Transverse colon (tissue), 4 donors: ENCODE data around the gene BCL11A. TPM values are rescaled to one million over a fixed set of nuclear protein-coding genes. Genes with fewer than 3 reads are reported as not detected.

Source experiments
- DNase-seq: peaks from one replicate; pipeline ENCODE4 v3.0.0-alpha.2; 2019
- H3K27ac ChIP-seq, 4 donors: fragments of 200-600 bp; sonication (generic); 2 replicates each; pipeline ENCODE4 v1.5.1; 2016 to 2018; ENCODE audit warnings: inconsistent platforms in 4 of 4
- H3K27me3 ChIP-seq: fragments of 200-600 bp; sonication (generic); 2 replicates; pipeline ENCODE4 v1.5.1; 2017; ENCODE audit warnings: inconsistent platforms
- H3K36me3 ChIP-seq, 4 donors: fragments of 200-600 bp; sonication (generic); 2 replicates each; pipeline ENCODE4 v1.5.1; 2017 to 2019; ENCODE audit warnings: inconsistent platforms in 4 of 4
- H3K4me1 ChIP-seq, 4 donors: fragments of 200-600 bp; sonication (generic); 2 replicates each; pipeline ENCODE4 v1.5.1; 2017 to 2020; ENCODE audit warnings: inconsistent platforms in 4 of 4
- H3K4me3 ChIP-seq, 4 donors: fragments of 200-600 bp; sonication (generic); 1 replicate in 1 of 4; 2 replicates in 3 of 4; pipeline versions ENCODE4 v1.5.1 to v1.6.1; 2017 to 2019; ENCODE audit warnings: inconsistent platforms in 4 of 4
- H3K9me3 ChIP-seq, 2 donors: fragments of 200-600 bp; sonication (generic); 2 replicates each; pipeline ENCODE4 v1.5.1; 2017 to 2019; ENCODE audit warnings: inconsistent platforms in 2 of 2
- CTCF ChIP-seq, 5 experiments: fragments of 200-600 bp in 3 of 5; fragments of 450-650 bp in 2 of 5; sonication (generic) in 3 of 5; IDR thresholded peaks; 1 replicate in 2 of 5; 2 replicates in 3 of 5; pipeline ENCODE4 v1.5.1; 2016 to 2017; ENCODE audit warnings: antibody characterized with exemption in 5 of 5, inconsistent platforms in 3 of 5, mild to moderate bottlenecking in 2 of 5, moderate library complexity in 1 of 5
- EP300 ChIP-seq: sonication (generic); formaldehyde crosslinking; IDR thresholded peaks from one replicate; pipeline ENCODE4 v1.6.1; 2017; ENCODE audit warnings: antibody characterized with exemption, low read depth
- POLR2A ChIP-seq: fragments of 450-650 bp; IDR thresholded peaks from one replicate; pipeline ENCODE4 v1.6.1; 2016; ENCODE audit warnings: antibody characterized with exemption, mild to moderate bottlenecking, moderate library complexity
- POLR2AphosphoS5 ChIP-seq, 3 donors: sonication (generic); formaldehyde crosslinking; IDR thresholded peaks; one replicate each; pipeline ENCODE4 v1.6.1; 2016; ENCODE audit warnings: antibody characterized with exemption in 3 of 3
- WGBS, 2 donors: methylation state at CpG; one replicate each; pipeline ENCODE4 v1.1.5; 2018; ENCODE audit warnings: low coverage in 1 of 2; 5-methylcytosine and 5-hydroxymethylcytosine counted together
- in situ Hi-C, 4 donors: fragments of 200-750 bp; cut with MboI; loops; one replicate each; pipeline versions ENCODE4 v1.15.0 to v1.15.1; 2017; ENCODE audit warnings: low sequenced_read_pairs in 3 of 4, low pct_ligation_motif_present in 1 of 4, low pct_unique_long_range_greater_than_20kb in 1 of 4
- intact Hi-C: fragments of 100-400 bp; cut with DNase I; formaldehyde crosslinking; loops from one replicate; pipeline ENCODE4 v1.15.1; 2023; ENCODE audit warnings: low total_unique reads
- total RNA-seq, 4 donors: library from RNA; depleted of rRNA; stranded (reverse); fragments of >200 nt; gene quantifications; one replicate each; pipeline ENCODE4 v1.1.0, GENCODE V29; 2016

The BCL11A gene
- total RNA-seq, 4 donors from 2014 or later = 11.3 to 38.1 (median 19.9) TPM

GRCh38 chr2:60488291-60488690 is 65.2 kb downstream of the BCL11A start:
- no peak for TF ChIP-seq EP300
- TF ChIP-seq POLR2AphosphoS5 (IDR thresholded peaks at IDR 0.05) = no peak
- TF ChIP-seq POLR2A = no peak
- TF ChIP-seq CTCF (IDR thresholded peaks at IDR 0.05) = no peak
- H3K36me3 ChIP-seq = no peaks in the 10 kb centered on the region
- H3K9me3 ChIP-seq = no peaks in the 10 kb centered on the region
- H3K27ac ChIP-seq = no peak overlapping the region
- H3K4me1 ChIP-seq = peaks cover 0 to 7% (median 3%) of the 10 kb centered on the region in 4 donors
- DNase-seq = no peak
- in situ Hi-C loops = no loop called here
- no peaks in the 10 kb centered on the region for H3K27me3 ChIP-seq
- WGBS, 2 donors = 76 to 90% methylated on average over 3 of the region's 3 CpGs
- intact Hi-C loops = no loop called here
- no peak overlapping the region for H3K4me3 ChIP-seq

DNA sequence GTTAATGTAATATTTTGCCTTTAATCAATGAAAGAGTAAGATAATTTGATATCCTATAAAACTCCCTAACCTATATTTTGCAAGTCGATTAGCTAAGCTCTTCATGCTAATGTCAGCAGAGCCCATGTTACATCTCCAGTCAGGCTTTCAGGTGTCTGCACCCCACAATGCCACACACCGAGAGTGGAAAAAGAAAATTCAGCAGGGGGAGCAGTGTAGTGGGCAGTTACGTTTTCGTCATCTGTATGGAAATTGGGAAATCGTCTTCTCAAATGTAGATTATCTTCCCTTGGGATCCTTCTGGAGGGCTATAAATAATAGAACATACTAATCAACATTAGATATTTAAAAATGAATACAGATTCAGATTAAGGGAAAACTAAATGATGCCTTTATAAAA is 66.3 kb downstream of the BCL11A start:
- peaks cover 0 to 17% (median 11%) of the 10 kb centered on the region in 4 donors for H3K4me1 ChIP-seq
- no peak overlapping the region for H3K4me3 ChIP-seq
- TF ChIP-seq CTCF (IDR thresholded peaks at IDR 0.05) (no peak), EP300 (no peak), POLR2A (no peak), POLR2AphosphoS5 (IDR thresholded peaks at IDR 0.05) (no peak)
- intact Hi-C loops = no loop called here
- 84% methylated on average over 5 of the region's 5 CpGs for WGBS, 2 donors
- H3K27ac ChIP-seq = no peak overlapping the region
- DNase-seq = no peak
- in situ Hi-C loops = no loop called here
- H3K9me3 ChIP-seq = no peaks in the 10 kb centered on the region
- H3K27me3 ChIP-seq = no peaks in the 10 kb centered on the region
- H3K36me3 ChIP-seq = no peaks in the 10 kb centered on the region

- Histone ChIP-seq H3K27ac (no peak overlapping the region), H3K27me3 (no peaks in the 10 kb centered on the region), H3K36me3 (no peaks in the 10 kb centered on the region), H3K4me3 (no peak overlapping the region), H3K4me1 (peaks cover 0 to 23% (median 16%) of the 10 kb centered on the region in 4 donors), H3K9me3 (no peaks in the 10 kb centered on the region)
- 85% methylated on average over 3 of the region's 3 CpGs; no CpG with 5 or more reads in 1 of the 2 donors for WGBS, 2 donors
- in situ Hi-C loops = no loop called here
- DNase-seq = no peak
- intact Hi-C loops = no loop called here
- TF ChIP-seq CTCF (IDR thresholded peaks at IDR 0.05) (no peak), POLR2AphosphoS5 (IDR thresholded peaks at IDR 0.05) (no peak), EP300 (no peak), POLR2A (no peak)
These were observed 66.9 kb downstream of the BCL11A start for GRCh38 chr2:60486551-60486950.

GRCh38 chr2:60486067-60486466 is 67.4 kb downstream of the BCL11A start:
- no peak for DNase-seq
- Histone ChIP-seq H3K36me3 (no peaks in the 10 kb centered on the region), H3K27ac (no peak overlapping the region), H3K4me3 (no peak overlapping the region), H3K9me3 (no peaks in the 10 kb centered on the region), H3K4me1 (peaks cover 0 to 28% (median 20%) of the 10 kb centered on the region in 4 donors), H3K27me3 (no peaks in the 10 kb centered on the region)
- intact Hi-C loops (no loop called here), in situ Hi-C loops (no loop called here)
- TF ChIP-seq EP300 (no peak), CTCF (IDR thresholded peaks at IDR 0.05) (no peak)
- 81 to 100% methylated on average over 1 of the region's 1 CpG for WGBS, 2 donors
